Mucosa of gallbladder (tissue), 1 donor: ENCODE measurements around the gene CNOT8. TPM values are rescaled to one million over a fixed set of nuclear protein-coding genes. Genes with fewer than 3 reads are reported as not detected.
"Not testable (repeated sequence)": the region's sequence is repeated elsewhere in the genome, so short reads cannot be mapped to it uniquely, and the experiment has no call there.

Experiments
- DNase-seq: peaks from one replicate; pipeline ENCODE4 v3.0.0-alpha.2; 2020; ENCODE audit warnings: low spot score
- total RNA-seq: library from RNA; stranded (reverse); gene quantifications from one replicate; pipeline ENCODE4 v1.2.1, GENCODE V29; 2021
- donor health status: DM: no; HTN: no; CAD: no.

Gene CNOT8
- total RNA-seq, result 57.3 TPM

GRCh38 chr5:154858297-154858971 lies at the start of gene CNOT8:
TSS of gene CNOT8 (plus strand) at chr5:154858627. CDS start at chr5:154863279, 4,652 bp downstream.
- DNase-seq, result peak; percentile 98

DNA sequence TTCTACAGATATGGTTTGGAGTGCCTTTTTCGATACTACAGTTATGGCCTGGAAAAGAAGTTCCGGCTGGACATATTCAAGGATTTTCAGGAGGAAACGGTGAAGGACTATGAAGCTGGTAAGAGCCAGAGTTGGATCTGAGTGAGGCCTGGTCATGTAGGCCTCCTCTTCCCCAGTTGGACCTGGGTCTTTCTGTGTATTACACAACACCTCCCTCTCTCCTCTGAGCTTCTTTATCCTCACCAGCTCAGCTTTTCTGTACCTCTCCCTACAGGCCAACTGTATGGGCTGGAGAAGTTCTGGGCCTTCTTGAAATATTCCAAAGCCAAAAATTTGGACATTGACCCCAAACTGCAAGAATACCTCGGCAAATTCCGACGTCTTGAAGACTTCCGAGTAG lies 47.2 kb upstream of the CNOT8 start:
- DNase-seq, result no peak

DNA sequence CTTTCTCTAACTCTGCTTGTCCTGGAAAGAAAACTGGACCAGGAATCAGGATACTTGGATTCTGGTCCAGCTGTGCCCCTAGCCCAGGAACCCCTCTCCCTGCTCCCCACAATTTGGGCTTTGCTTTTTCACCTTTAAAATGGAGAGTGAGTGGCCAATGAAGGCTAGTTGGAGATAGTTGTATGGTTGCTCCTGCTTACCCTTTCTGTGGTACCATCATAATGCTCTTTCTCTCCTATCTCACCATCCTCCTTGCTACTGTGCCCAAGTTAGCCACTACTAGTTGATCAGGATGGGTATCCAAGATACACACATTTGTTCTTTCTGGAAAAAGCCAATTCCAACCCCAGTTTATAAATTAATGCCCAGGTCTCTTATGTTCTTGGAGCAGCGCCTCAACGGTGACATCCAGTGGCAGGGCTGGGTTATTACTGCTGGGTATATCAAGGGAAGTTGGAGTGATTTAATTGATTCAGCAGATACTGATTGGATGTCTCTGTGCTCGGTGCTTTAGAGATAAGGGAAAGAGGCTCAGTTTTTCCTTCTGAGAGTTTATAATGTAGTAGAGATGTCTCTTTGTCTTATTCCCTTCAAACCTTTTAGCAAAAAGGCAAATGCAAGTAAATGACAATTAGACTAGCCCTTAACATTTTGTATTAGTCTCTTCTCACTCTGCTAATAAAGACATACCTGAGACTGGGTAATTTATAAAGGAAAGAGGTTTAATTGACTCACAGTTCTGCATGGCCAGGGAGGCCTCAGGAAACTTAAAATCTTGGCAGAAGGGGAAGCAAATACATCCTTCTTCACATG lies 46.6 kb upstream of the CNOT8 start:
- DNase-seq, result peak; percentile 61

DNA sequence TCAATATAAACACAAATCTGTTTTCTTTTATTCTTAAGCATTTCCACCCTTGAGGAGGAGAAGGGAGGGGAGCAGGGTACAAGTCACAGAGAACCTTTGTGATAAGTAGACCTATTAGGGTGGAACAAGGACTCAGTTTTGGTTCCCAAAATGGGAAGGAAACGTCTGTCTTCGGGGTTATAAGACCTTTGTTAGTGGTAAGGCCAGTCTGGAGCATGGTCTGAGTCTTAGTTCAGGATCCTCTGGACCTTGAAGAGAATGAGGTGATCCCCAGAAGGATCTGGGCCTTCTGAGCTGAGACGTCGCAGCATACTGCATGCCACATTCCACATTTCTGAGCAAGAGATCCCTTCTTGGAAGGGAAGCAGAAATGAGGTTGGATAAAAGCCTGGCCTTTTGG lies 45.3 kb upstream of the CNOT8 start:
- no peak for DNase-seq

DNA sequence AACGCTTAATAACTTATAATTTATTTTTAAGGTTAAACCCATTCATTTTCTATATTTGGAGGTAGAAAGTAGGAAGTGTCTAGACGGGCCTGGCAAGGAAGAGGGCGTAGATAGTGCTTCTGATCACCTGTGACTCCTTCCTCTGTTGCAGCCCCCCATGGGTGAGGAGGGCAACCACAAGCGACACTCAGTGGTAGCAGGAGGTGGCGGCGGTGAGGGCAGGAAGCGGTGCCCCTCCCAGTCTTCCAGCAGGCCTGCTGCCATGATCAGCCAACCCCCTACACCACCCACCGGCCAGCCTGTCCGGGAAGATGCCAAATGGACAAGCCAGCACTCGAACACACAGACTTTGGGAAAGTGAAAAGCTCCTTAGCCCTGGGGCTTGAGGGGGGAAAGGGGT lies 44.7 kb upstream of the CNOT8 start:
- no peak for DNase-seq

- no peak for DNase-seq
Measured at GRCh38 chr5:154815025-154815424, 43.4 kb upstream of the CNOT8 start.

DNA sequence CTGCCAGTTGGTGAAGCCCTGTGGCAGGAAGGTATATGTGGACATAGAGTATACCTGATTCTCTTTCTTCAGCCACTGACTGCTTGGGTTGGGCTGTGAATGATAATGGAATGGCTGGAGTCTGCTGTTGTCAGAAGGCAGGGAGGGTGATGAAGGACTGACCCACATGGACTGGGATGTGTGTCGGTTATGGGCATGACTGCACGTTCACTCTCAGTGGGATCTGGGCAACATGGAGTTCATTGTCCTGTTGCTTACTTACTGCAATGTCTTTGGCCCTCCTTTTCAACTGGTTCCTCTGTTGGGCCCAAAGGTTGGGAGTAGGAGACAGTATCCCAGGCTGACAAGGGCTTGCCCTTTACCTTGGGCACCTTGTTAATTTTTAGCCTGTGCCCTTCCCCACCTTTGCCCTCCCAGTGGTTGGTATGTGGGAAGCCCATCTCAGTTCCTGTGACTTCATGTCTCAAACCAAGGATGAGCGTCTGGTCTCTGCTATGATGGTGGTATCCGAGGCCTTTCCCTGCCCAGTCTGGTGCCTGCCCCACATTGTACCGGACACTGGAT lies 42.7 kb upstream of the CNOT8 start:
- DNase-seq, result no peak

DNA sequence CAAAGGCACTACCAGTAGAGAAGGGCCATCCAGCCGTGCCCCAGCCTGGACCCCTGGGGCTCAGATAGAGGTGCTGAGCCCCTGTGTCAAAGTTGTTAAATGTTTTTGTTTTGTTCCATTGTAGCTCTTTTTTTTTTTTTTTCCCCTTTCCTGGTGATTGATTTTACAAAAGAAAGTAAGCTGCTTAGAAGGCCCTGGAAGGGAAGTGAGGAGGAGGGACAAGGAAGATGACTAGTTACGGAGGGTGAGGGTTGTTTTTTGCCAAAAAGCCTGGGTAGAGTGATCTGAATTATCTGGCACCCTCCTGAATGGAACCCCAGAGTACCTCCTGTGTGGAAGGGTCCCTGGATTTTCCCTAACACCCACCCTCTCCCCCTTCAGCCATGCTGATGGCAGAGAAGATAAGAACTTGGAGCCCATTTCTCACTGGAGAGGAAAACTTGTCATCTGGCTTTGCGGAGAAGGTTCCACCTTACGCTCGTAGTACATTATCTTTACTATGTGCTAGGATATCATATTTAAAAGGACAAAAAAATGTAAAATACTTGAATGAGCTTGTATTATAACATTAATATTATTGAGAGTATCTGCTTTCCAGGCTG lies 41.4 kb upstream of the CNOT8 start:
- no peak for DNase-seq

DNA sequence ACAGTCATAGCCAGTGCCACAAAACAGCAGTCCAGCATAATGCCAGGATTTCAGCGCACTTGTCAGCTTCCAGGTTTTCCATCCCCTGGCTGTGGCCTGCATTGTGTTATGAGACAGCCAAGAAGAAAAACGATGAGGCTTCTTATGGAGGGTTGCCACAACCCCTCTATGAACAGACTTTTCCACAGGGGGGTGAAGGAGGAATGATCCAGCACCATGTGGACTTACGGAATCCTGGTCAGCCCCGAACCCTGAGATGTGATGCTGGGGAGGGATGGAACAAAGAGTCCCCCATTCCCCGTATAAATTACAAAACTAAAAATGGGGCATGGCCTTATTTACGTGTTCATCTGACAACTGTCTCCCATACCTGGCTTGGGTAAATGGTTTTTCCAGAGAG lies 40.6 kb upstream of the CNOT8 start:
- DNase-seq, result no peak

- DNase-seq, result no peak
Measured at GRCh38 chr5:154818471-154819116, 39.8 kb upstream of the CNOT8 start.

DNA sequence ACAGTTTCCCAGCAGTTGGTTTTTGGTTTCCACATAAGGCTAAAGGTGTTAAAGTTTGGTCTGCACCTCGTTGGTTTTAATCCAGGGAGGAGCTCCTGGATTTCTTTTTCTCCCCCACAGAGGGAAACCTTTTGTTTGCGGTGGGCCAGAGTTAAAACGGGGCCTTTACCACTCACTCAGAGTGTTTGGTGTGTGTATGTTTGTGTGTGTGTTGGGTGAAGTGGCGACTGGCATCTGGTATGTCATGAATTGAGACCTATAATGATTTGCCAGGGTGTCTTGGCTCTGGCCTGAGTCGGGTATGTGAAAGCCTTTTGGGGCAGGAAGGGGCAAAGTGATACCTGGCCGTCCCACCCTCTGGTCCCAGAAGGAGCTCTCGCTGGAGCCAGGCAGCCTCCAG lies 38.9 kb upstream of the CNOT8 start:
- no peak for DNase-seq

- no peak for DNase-seq
Measured at GRCh38 chr5:154820383-154820782, 38.0 kb upstream of the CNOT8 start.

- not testable (repeated sequence) for DNase-seq
Measured at GRCh38 chr5:154822896-154823295, 35.5 kb upstream of the CNOT8 start.

DNA sequence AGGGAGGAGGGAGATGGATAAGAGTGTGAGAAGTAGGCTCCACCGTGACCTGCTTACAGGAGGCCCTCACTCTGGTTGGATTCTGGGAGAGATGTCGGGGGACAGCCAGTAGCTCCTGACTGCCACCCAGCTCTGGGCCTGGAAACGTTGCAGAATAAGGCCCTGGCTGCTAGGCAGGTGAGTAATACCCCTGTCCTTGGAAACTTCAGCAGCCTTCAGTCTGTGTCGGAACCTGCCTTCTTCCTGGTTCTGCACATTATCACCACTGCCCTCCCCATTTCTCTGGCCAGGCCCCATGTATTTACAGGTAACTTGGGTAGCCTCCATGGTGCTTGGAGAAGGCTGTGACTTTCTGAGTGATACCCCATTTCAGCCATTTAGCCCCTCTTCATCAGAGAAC lies 34.8 kb upstream of the CNOT8 start:
- DNase-seq, result no peak

DNA sequence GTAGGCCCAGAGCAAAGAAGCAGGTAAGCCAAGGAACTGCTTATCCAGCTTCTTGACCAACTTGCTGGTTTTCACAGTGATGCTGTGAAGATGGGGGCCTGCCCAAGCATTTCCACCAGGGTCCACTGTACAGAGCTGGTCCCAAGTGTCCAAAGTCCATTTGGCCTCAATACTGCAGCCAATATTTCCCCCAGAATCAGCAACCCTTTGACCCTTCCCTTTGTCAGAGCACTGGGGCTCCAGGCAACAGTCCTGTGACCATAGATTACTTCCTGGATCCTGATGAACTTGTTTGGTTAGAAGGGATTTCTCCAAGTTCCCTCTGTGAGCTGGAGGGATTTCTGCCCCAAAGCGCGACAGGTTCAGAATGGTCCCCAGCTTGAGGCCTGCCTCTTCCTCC lies 34.4 kb upstream of the CNOT8 start:
- peak; percentile 50 for DNase-seq

DNA sequence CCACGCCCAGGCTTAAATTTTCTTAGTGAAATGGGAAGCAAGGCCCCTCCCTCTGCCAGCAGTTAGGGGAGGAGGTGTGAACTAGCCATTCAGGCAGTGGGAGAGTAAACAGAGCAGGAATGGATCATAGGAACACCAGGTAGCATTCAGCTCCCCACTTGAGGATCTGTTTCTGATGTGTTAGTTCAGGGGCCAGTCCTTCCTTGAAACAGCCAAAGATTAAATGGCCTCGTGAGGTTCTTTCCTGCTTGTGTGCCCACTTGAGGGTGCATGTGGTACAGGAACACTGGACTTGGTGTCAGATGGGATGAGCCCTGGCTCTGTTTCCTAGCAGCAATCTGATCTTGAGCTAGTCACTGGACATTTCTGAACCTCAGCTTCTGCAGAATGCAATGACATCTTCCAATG lies 29.2 kb upstream of the CNOT8 start:
- DNase-seq, result no peak

- peak; percentile 69 for DNase-seq
Measured at GRCh38 chr5:154829589-154830218, 28.7 kb upstream of the CNOT8 start.

DNA sequence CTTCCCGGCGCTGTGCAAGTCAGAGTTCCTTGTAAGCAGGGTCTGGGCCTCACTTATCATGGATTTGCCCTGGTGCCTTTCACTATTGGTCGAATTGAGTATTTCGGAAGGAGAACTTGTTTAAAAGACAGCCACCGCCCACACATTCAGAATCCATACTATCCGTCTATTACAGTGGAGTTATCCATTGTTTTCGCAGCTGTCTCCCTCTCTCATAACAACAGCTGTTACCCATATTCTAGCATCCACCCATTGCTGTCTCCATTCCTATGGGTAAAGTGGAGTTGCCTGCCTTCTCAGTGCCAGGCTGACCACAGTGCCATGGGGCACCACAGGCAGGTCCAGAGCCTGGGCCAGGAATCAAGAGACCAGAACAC lies 28.2 kb upstream of the CNOT8 start:
- DNase-seq, result no peak

DNA sequence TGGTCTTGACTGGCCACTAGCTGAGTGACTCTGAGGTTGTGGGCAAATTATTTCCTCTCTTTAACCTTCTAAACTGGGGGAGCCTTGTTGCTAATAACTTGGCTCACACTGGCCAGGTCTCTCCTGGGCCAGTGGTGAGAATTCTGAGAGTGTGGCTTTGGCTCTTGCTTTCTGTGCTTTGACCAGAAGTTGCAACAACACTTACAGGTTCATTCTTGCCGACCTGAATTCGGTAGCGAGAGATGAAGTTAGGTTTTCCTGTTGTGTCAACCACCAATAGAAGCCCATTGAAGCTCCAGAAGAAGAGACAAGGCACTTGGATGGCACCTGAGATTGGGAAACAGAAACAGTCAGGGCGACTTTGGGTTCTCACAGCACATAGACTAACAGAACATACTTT lies 27.8 kb upstream of the CNOT8 start:
- no peak for DNase-seq

DNA sequence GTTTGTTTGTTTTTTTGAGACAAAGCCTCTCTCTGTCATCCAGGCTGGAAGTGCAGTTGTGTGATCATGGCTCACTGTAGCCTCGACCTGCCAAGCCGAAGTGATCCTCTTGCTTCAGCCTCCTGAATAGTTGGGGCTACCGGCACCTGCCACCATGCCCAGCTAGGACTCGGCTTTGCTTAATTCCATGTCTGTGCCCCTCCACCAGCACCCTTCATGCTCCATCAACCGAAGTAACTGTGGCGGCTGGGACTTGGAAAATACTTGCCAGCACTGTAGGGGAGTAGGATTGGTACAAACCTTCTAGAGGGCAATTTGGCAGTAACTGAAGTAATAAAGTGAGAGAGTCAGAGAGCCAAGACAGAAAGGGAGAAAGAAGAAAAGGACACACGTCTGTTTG lies 27.0 kb upstream of the CNOT8 start:
- DNase-seq, result no peak

DNA sequence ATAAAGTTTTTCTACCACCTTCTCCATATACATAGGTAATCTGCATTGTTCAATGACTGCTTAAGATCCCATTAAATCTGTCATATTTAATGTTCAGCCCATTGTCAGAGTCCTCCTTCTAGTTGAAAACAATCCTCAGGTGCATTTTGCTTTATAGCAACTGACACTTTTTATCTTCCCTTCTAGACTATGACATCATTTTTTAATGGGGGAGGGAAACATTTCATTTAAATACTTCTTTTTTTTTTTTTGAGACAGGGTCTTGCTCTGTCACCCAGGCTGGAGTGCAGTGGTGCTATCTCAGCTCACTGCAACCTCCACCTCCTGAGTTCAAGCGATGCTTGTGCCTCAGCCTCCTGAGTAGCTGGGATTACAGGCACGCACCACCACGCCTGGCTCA lies 25.6 kb upstream of the CNOT8 start:
- not testable (repeated sequence) for DNase-seq

DNA sequence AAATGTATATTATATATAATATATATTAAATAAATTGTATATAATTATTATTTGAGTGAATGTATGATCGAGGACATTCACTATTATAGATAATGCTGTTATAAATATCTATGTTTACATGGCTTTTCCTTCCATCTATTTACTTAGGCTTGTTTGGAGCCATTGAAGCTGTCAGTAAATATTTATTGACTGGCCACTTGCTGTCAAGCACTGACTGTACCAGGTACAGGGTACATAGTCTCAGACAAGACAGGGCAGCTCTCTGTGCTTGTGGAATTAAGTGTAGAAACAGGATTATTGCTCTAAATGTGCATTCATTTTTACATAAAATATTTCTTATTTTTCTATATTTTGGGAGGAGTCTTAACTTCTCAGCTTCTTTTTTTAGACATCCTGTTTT lies 24.4 kb upstream of the CNOT8 start:
- DNase-seq, result no peak
